Stimulated activated CD8-positive, alpha-beta memory T cell treated with anti-CD3 and anti-CD28 coated beads, Interleukin-12 subunit alpha, Interleukin-12 subunit beta, amount 100 ng/mL, for 1 hour (primary cell): ENCODE data around the gene CBFA2T2.
"Not testable (repeated sequence)": the region's sequence is repeated elsewhere in the genome, so short reads cannot be mapped to it uniquely, and the experiment has no call there.

Source experiments
- DNase-seq: peaks from one replicate; pipeline ENCODE4 v3.0.0-alpha.2; 2020; ENCODE audit warnings: low read depth

The CBFA2T2 gene

DNA sequence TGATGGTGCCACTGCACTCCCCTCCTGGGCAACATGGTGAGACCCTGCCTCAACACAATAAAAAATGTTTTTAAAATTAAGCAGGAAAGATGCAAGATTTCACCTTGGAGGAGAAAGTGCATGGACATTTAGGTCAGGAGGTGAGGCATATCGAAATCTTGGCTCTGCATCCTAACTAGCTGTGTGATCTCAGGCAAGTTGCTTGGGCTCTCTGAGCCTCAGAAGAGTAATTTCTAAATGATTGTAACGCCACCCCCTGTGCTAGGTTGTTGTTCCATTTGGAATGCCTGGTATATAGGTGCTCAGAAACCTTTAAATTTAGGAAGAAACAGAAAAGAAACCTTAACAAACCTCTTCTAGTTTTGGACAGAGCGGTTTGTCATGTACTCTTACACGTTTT, 136.3 kb downstream of the CBFA2T2 start:
- no peak for DNase-seq

- DNase-seq: no peak
These were observed 137.8 kb downstream of the CBFA2T2 start for GRCh38 chr20:33627577-33628216.

DNA sequence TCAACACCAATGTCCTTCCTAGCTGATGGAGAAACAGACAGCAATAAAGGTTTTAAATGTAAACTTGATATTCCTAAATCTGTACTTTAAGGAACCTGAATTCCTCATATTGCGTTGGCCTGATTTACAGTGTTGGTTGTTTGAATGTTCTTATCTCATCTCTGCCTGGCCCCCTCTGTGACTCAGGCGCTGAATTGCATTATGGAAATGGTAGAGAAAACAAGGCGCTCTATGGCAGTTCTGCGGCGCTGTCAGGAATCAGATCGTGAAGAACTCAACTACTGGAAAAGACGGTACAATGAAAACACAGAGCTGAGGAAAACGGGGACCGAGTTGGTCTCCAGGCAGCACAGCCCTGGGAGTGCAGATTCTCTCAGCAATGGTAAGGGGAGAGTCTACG, 139.6 kb downstream of the CBFA2T2 start:
- no peak for DNase-seq

DNA sequence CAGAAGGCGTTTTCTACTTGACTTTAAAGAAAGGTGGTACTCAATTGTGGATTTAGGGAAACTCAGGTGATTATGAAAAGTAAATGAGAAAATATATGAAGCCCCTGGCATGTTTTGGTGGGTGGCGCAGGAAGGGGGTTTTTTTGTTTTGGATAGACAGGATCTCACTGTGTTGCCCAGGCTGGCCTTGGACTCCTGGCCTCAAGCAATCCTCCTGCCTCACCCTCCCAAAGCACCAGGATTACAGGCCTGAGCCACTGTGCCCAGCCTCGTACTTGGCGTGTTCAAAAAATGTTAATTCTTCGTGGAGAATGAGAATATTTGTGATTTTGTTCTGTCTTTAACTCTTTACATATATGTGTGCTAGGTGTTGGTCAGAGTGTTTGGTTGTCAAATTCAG, 140.1 kb downstream of the CBFA2T2 start:
- no peak for DNase-seq

DNA sequence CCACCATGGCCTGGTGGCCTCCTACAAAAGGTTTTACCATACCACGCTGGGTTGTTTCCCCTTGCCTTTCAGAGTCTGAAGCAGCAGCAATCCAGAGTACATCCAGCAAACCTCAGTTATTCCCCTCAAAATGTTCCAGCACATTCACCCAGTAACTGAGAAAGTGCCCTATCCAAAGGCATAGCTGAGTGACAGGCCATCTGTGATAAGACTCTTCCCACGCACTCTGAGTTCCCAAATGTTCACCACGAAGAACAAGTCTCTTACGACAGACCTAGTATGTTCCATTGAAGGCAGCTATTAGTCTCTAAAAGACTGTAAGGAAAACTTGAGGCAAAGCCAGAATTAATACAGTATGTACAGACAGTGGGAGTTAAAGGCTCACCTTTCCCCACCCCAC, 140.6 kb downstream of the CBFA2T2 start:
- DNase-seq: no peak

DNA sequence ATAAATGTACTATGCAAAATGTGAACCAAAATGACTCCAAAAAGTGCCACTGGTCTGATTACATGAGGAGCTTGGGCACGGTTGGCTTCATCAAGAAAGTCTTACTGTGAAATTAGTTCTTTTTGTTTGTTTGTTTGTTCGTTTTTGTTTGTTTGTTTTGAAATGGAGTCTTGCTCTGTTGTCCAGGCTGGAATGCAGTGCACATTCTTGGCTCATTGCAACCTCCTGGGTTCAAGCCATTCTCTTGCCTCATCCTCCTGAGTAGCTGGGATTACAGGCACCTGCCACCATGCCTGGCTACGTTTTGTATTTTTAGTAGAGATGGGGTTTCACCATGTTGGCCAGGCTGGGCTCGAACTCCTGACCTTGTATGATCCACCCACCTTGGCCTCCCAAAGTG, 142.0 kb downstream of the CBFA2T2 start:
- DNase-seq: not testable (repeated sequence)

GRCh38 chr20:33635341-33635740, 145.4 kb downstream of the CBFA2T2 start:
- DNase-seq: no peak

DNA sequence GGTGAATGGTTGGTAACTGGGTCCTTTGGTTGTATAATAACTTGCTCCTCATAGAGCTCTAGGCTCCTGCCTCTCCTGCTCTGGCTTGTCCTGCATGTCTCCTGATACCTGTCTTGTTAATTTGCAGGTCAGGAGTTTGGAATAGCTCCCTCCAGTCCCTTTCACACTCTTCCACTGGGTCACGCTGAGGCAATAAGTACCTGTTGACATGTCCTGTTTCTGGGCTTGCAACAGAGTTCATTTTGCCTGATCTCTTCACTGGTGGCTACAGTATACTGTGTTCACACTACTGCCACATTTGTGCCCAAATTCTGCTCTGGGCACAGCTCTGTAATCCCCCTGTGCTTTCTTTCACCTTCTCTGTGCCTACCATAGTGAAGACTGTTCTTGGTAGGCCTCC, 146.9 kb downstream of the CBFA2T2 start:
- DNase-seq: no peak

- DNase-seq: no peak
These were observed 150.4 kb downstream of the CBFA2T2 start for GRCh38 chr20:33640287-33640686.

- no peak for DNase-seq
These were observed 154.6 kb downstream of the CBFA2T2 start for GRCh38 chr20:33644313-33645071.

DNA sequence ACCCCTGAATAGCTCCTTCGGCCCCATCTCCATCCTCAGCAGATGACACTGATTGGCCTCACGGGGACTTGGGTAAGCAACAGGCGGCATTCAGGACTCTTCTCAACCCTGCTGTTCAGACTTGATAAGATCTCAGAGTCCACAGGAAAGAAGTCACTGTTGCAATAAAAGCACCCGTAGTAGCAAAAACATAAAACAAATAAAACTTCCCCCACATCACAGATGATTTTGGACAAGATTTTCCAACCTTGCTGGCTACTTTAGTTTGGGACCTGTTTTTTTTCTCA, 155.1 kb downstream of the CBFA2T2 start:
- DNase-seq: no peak

- no peak for DNase-seq
These were observed 155.5 kb downstream of the CBFA2T2 start for GRCh38 chr20:33645396-33645795.

- no peak for DNase-seq
These were observed 156.3 kb downstream of the CBFA2T2 start for GRCh38 chr20:33646191-33646590.

- not testable (repeated sequence) for DNase-seq
These were observed 157.2 kb downstream of the CBFA2T2 start for GRCh38 chr20:33646959-33647602.

DNA sequence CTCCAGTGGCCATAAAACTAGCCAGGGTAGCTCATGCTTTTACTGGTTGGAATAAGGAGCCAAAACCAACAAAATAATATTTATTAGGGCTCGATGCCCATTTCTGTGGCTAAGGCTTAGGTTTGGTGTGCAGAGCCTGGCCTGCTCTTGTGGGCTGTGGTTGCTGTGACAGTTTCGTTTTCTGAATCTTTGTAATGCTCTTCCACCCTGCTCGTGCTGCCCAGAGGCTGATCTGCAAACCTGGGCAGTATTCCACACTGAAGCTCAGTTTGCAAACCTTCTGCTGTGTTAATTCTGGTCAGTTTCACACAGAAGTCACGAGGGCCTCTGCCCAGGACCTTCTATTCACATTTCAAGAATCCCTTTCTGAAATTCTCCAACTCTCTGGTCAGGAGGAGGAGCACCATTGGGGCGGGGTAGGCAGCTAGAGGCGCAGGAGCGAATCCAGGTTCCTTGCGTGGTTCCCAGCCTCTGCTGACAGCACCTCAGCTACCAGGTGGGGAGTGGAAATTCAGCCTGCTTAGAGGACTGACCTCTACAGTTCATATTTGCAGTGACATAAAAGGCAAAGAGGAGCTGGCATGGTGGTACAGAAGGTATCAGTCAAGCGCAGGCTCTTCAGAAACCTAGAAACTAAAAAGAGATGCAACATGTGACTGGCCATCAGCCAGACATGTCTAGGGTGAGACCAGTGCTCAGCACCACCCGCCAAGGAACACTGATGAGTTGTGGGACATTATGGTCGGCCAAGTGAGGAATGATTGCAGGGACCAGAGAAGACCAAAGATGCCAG, 157.9 kb downstream of the CBFA2T2 start:
- no peak for DNase-seq

DNA sequence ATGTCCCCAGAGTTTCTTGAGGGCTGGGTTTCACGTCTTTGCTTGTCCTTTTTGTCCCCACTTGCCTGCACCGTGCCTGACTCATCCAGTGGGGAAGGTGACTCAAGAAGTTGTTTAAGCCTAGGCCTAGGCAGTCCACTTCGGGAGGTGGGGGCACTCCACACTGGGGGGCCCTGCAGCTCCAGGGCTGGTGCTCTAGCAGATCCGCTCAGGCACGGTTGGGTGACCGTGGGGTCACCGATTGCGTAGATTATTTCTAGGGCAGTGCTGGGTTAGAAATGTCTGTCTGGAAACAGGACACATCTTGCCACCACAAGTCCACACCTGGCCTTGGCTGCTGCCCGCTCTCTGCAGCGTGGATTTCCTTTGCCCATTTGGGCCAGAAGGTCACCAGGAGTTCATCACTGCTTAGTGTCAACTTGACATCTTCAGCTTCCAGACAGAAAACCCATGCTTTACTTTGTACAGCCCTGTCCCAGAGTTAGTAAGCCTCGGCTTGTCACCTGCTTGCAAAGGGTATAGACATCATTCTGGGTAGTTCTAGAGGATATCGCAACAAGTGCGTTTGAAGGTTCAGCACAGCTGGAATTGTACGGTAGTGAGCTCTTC, 158.6 kb downstream of the CBFA2T2 start:
- no peak for DNase-seq

- no peak for DNase-seq
These were observed 159.3 kb downstream of the CBFA2T2 start for GRCh38 chr20:33649201-33649681.

DNA sequence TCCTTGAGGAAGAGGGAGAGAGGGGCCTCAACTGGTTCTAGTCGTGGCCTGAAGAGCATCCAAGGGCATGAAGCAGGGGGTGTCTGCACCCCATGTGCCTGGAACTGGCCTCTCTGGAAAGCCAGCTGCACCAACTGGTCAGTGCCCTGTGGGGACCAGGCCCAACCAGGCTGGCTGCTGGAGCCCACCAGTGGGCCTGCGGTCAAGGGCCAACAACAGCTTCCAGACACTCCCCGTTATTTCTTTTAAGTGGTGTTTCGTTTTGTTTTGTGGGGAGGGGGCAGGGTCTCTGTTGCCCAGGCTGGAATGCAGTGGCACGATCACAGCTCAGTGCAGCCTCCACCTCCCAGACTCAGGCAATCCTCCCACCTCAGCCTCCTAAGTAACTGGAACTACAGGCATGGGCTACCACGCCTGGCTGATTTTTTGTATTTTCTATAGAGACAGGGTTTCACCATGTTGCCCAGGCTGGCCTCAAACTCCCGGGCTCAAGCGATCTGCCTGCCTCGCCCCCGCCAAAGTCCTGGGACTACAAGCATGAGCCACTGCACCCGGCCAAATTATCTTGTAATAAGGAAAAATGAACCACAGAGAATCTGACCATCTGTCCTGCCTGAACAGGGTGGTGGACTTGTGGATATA, 160.3 kb downstream of the CBFA2T2 start:
- DNase-seq: no peak

GRCh38 chr20:33650753-33651561, 161.1 kb downstream of the CBFA2T2 start:
- no peak for DNase-seq

GRCh38 chr20:33651562-33652048, 161.7 kb downstream of the CBFA2T2 start:
- no peak for DNase-seq
